HepG2 (cell line): ENCODE data around the gene KCNAB3. TPM values are rescaled to one million over a fixed set of nuclear protein-coding genes. Genes with fewer than 3 reads are reported as not detected.

Experiments
- CBX5 ChIP-seq: sonication (generic); formaldehyde crosslinking; IDR thresholded peaks from 2 replicates; pipeline ENCODE4 v1.4.0; 2020; ENCODE audit warnings: missing genetic modification reagents, borderline replicate concordance
- CREBL2 ChIP-seq: sonication (generic); formaldehyde crosslinking; IDR thresholded peaks from 2 replicates; pipeline ENCODE4 v1.8.1; 2023; ENCODE audit warnings: missing genetic modification reagents, mild to moderate bottlenecking, borderline replicate concordance
- DR1 ChIP-seq: sonication (generic); formaldehyde crosslinking; IDR thresholded peaks from 2 replicates; pipeline ENCODE4 v1.8.0; 2021; ENCODE audit warnings: mild to moderate bottlenecking, missing genetic modification reagents, inconsistent platforms
- FIP1L1 ChIP-seq: fragments of 200-400 bp; formaldehyde crosslinking; IDR thresholded peaks from 2 replicates; pipeline ENCODE4 v1.6.1; 2018; ENCODE audit warnings: low read depth, mild to moderate bottlenecking, low read length, moderate library complexity, borderline replicate concordance; ENCODE audit not compliant: insufficient read depth
- FOXA3 ChIP-seq: IDR thresholded peaks from 2 replicates; pipeline ENCODE4 v1.6.1; 2016; ENCODE audit warnings: missing genetic modification reagents, missing compliant biosample characterization
- HBP1 ChIP-seq: IDR thresholded peaks from 2 replicates; pipeline ENCODE4 v1.6.1; 2016; ENCODE audit warnings: low read depth, control low read depth
- HNF1B ChIP-seq: sonication (generic); formaldehyde crosslinking; IDR thresholded peaks from 2 replicates; pipeline ENCODE4 v1.5.1; 2020; ENCODE audit warnings: mild to moderate bottlenecking, moderate library complexity, missing genetic modification reagents
- KAT8 ChIP-seq: IDR thresholded peaks from 2 replicates; pipeline ENCODE4 v1.6.1; 2016; ENCODE audit warnings: missing genetic modification reagents, missing compliant biosample characterization
- NFRKB ChIP-seq: fragments of 450-650 bp; IDR thresholded peaks from 2 replicates; pipeline ENCODE4 v1.6.1; 2017
- NKX3-1 ChIP-seq: sonication (generic); formaldehyde crosslinking; IDR thresholded peaks from 2 replicates; pipeline ENCODE4 v1.5.0; 2020; ENCODE audit warnings: missing genetic modification reagents
- NR0B2 ChIP-seq: sonication (generic); formaldehyde crosslinking; IDR thresholded peaks from 2 replicates; pipeline ENCODE4 v1.4.0; 2020; ENCODE audit warnings: mild to moderate bottlenecking, missing genetic modification reagents
- RELA ChIP-seq: sonication (generic); formaldehyde crosslinking; IDR thresholded peaks from 2 replicates; pipeline ENCODE4 v1.4.0; 2020; ENCODE audit warnings: missing genetic modification reagents
- SYNCRIP ChIP-seq: fragments of 200-400 bp; formaldehyde crosslinking; IDR thresholded peaks from 2 replicates; pipeline ENCODE4 v1.6.1; 2018; ENCODE audit warnings: mild to moderate bottlenecking, low read depth, low read length; ENCODE audit not compliant: insufficient read depth
- TEAD2 ChIP-seq: sonication (generic); formaldehyde crosslinking; IDR thresholded peaks from 2 replicates; pipeline ENCODE4 v1.9.0; 2021; ENCODE audit warnings: missing genetic modification reagents
- ZBTB10 ChIP-seq: sonication (generic); formaldehyde crosslinking; IDR thresholded peaks from 2 replicates; pipeline ENCODE4 v1.4.0; 2020; ENCODE audit warnings: missing genetic modification reagents, borderline replicate concordance
- ZBTB42 ChIP-seq: sonication (generic); formaldehyde crosslinking; IDR thresholded peaks from 2 replicates; pipeline ENCODE4 v1.5.0; 2020; ENCODE audit warnings: mild to moderate bottlenecking, missing genetic modification reagents
- ZHX1 ChIP-seq: sonication (generic); formaldehyde crosslinking; IDR thresholded peaks from 2 replicates; pipeline ENCODE4 v1.8.1; 2022; ENCODE audit warnings: low read depth, mild to moderate bottlenecking, missing genetic modification reagents
- ZNF10 ChIP-seq: sonication (generic); formaldehyde crosslinking; IDR thresholded peaks from 2 replicates; pipeline ENCODE4 v1.4.0; 2020; ENCODE audit warnings: mild to moderate bottlenecking, low read depth, missing genetic modification reagents, borderline replicate concordance
- ZNF549 ChIP-seq: sonication (generic); formaldehyde crosslinking; IDR thresholded peaks from 2 replicates; pipeline ENCODE4 v1.5.0; 2020; ENCODE audit warnings: missing genetic modification reagents
- polyA plus RNA-seq, 8 experiments: library from polyadenylated mRNA; depleted of rRNA in 3 of 8; stranded (reverse) in 7 of 8; unstranded in 1 of 8; fragments of >200 nt; fragmentation: Illumina TruSeq in 4 of 8; extraction: Trizol in 4 of 8; gene quantifications; 2 replicates each; pipeline versions ENCODE4 v1.2.1 to v1.2.3, GENCODE V29; 2011 to 2016; ENCODE audit warnings: low read depth in 4 of 8, missing spikeins in 1 of 8, mixed read lengths in 1 of 8; ENCODE audit not compliant: insufficient read depth in 1 of 8
- total RNA-seq, 5 experiments: library from RNA; depleted of rRNA; stranded (reverse); fragments of >200 nt; fragmentation: Illumina TruSeq; extraction: Trizol; gene quantifications; 2 replicates each; pipeline ENCODE4 v1.2.3, GENCODE V29; 2016; ENCODE audit warnings: low read depth in 1 of 5

The KCNAB3 gene
- total and polyA plus RNA-seq, 2 of the 13 experiments (the other 11 are each of a cell fraction or from before 2014, with no cell fraction given): 0.29 to 0.88 TPM

GRCh38 chr17:7931709-7932482 lies 2.2 kb upstream of the KCNAB3 start, which contains the start of the genes CNTROB and TRAPPC1 (continued):
- TF ChIP-seq ZNF10 (no peak), HBP1 (no peak), NFRKB (no peak), CREBL2 (CRISPR knock-in tag) (no peak), ZBTB10 (CRISPR knock-in tag) (no peak), SYNCRIP (no peak), ZNF549 (CRISPR knock-in tag) (no peak), RELA (CRISPR knock-in tag) (no peak), FIP1L1 (no peak), CBX5 (CRISPR knock-in tag) (no peak), FOXA3 (0 out of 2 replicates have a peak, but pooled peaks have one; percentile 4), HNF1B (CRISPR knock-in tag) (no peak; the same call in none of the 2 replicates), NKX3-1 (peak; percentile 68; the same call in 1 of the 2 replicates), TEAD2 (CRISPR knock-in tag) (no peak), DR1 (CRISPR knock-in tag) (0 out of 2 replicates have a peak, but pooled peaks have one; percentile 16), KAT8 (peak; percentile 90), ZHX1 (CRISPR knock-in tag) (no peak), ZBTB42 (CRISPR knock-in tag) (no peak), NR0B2 (CRISPR knock-in tag) (no peak; the same call in 1 of the 2 replicates)
